GM19324 (cell line): ENCODE data around the gene CCDC187.

Experiments used
- ATAC-seq: cut with Tn5 transposase; IDR thresholded peaks from one replicate; pipeline ENCODE4 v1.9.1; 2021; ENCODE audit warnings: mild to moderate bottlenecking, moderate library complexity; ENCODE audit not compliant: unreplicated experiment, low FRiP score

Gene CCDC187

GRCh38 chr9:136216541-136217244 is 87.2 kb downstream of the CCDC187 start:
- ATAC-seq, result no peak

DNA sequence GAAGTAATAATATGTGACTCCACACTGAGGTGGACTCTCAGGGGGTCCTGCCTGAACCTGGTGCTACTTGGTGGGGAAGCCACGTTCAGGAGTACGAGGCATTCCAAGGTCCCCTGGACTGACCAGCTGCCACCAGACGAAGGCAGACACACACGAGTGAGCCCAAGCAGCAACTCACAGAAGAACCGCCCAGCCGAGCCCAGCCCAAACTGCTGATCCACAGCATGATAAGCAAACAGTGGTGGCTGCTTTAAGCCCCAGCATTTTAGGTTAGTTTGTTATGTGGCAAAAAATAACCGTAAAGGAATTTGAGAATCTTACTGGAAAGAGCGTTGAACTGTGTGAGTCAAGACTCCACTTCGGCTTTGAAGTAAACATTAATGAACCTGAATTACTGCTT is 90.2 kb downstream of the CCDC187 start:
- no peak for ATAC-seq

- ATAC-seq, result no peak
These were observed 91.4 kb downstream of the CCDC187 start for GRCh38 chr9:136212345-136212950.

GRCh38 chr9:136211441-136212344 is 92.2 kb downstream of the CCDC187 start:
- ATAC-seq, result no peak

- no peak for ATAC-seq
These were observed 92.9 kb downstream of the CCDC187 start for GRCh38 chr9:136211006-136211405.

DNA sequence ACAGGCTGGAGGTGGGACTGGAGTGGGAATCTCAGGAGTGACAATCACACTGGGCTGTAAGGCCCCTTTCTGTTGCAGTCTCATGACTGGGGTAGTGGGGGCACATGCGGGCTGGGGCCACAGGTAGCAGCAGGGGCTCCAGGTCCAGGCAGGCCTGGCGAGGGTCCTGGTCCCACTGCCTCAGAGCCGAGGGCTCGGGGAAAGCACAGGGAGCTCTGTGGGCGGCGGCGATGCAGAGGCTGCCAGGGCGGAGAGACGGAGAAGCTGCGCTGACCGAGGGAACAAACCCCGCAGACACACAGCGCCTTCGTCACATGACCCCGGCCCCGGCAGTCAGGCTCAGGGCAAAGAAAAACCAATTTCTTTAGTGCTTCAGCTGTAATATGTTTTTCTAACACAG is 93.6 kb downstream of the CCDC187 start:
- ATAC-seq, result no peak

GRCh38 chr9:136209786-136210185 is 94.1 kb downstream of the CCDC187 start:
- no peak for ATAC-seq

DNA sequence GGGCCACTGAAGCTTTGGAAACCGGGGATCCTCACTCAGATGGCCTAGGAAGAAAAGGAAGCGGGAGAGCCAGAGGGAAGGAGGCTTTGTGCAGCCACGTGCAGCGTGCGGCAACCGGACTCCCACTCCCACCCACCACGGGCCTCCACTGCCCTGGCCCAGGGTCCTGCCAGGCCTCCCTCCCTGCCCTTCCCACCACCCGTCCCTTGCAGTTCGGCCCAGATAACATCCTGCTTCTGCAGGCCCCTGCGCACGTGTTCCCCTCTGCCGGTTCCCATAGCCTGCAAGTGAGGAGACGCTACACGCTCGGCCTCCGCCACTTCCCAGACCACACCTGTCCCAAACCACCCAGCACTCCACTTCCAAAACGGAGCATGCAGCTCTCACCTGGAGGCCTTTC is 94.7 kb downstream of the CCDC187 start:
- no peak for ATAC-seq

DNA sequence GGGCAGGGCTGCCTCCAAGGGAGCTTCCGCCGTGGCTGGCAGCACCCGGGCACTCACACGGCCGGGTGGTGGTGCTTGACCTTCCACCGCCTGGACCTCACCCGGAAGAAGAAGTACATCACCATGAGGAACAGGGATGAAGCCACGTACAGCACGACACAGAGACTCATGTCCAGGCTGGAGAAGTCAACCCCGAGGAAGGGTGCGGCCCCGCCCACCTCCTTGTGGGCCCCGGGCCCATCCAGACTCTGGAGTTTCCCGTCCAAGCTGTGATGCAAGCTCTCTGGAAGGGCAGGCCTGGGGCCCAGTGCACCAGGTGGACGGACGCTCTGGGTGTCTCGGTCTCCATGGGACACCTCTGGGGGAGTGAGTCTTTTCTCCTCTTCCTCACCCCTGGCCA is 95.2 kb downstream of the CCDC187 start:
- no peak for ATAC-seq

DNA sequence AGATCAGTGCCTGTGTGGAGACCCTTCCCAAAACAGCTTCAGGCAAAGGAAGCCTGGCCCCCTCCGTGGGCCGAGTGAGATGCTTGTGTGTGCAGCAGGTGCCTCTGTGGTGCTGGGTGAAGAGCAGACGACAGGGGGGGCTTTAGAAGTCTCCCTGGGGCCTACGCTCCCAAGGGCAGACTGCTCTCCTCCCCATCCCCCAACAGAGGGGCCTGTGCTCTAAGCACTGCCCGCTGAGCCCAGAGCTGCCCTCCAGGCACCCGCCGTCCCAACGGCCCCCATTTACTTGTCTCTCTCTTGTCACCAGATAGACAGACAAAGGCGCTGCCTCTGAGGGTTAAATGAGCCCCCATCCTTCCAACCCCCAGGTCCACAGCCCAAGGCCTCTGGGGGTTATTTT is 96.3 kb downstream of the CCDC187 start:
- ATAC-seq, result no peak

GRCh38 chr9:136206602-136207275 is 97.2 kb downstream of the CCDC187 start:
- ATAC-seq, result no peak

- ATAC-seq, result no peak
These were observed 98.2 kb downstream of the CCDC187 start for GRCh38 chr9:136205707-136205992.

- no peak for ATAC-seq
These were observed 98.8 kb downstream of the CCDC187 start, which contains the start of gene LHX3 for GRCh38 chr9:136204838-136205706. TSS of gene LHX3 (minus strand) at chr9:136205128. CDS start at chr9:136205012, 116 bp downstream.

DNA sequence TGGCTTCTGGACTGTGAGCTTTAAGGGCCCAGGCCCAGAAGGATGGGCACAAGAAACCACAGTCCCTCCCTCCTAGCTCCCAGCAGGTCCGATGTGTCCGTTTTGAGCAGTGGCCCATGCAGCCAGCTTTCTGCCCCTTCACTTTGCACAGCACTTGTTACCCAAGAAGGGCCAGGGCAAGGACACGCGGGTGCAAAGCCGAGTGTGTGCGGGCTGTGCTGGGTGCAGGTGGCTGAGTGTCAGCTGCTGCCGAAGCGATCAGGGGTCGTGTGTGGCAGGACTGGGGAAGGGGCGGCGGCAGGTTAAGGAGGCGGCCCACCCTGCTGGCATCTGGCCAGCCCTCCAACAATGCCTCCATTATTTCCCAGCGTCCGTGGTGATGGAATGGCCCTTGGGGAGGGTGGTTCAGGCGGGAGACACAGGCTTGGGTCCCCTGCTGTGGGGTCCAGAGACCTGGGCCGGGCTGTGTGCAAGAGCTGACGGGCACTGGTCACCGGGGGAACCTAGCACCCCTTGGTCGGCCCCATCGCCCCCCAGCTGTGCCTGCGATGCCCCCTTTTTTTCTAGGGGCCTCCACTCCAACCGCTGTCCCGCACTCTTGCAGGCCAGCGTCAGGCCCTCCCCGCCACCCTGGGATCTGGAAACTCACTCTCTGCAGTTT is 99.6 kb downstream of the CCDC187 start:
- ATAC-seq, result no peak

- ATAC-seq, result no peak
These were observed 100.3 kb downstream of the CCDC187 start for GRCh38 chr9:136203408-136204144.

DNA sequence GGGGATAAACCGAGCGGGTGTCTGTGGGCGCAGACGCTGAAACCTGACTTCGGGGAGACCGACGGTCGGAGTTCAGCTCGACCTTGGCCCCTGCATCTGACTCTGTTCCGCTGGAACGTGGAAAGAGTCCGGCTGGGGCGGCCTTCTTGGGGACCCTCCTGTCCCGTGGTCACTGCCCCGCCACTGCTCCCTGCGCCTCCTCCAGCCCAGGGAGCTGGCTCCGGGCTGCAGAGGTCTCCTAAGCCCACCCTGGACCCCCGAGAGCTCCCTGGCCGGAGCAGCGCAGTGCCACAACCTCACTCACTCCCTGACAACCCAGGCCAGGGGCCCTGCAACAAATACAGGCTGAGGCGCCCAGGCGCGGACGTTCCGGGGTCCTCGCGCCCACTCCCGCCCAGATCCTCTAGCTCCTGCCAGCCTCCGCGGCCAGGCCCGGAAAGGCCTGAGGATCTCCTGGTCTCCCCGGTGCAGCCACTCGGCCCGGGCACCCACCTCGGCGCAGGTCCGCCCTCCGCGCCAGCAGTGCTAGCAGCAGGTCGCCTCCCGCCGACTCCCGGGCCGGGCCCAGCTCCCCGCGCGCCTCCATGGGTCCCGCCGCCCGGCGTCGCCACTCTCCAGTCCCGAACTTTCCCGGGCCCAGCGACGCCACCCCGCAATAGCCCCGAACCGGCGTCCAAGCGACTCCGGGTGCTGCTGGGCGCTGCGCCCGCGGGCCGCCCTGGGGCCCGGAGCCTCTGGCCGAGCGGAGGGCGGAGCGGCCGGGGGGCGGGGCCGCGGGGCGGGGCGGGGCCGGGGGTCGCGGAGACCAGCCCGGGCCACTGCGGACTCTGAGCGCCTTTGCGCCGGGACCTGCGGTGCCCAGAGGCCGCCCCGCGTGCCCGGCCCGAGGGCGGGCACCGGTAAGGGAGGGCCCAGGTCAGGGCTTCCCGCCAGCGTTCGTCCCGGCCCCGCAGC is 101.2 kb downstream of the CCDC187 start:
- ATAC-seq, result no peak

GRCh38 chr9:136201609-136202453 is 102.1 kb downstream of the CCDC187 start:
- no peak for ATAC-seq
